Astrocyte of the spinal cord (primary cell): ENCODE measurements around the gene SPESP1.
A peak's percentile ranks its signal among the peaks of the same experiment; 100 is the strongest.

Experiments
- DNase-seq: peaks from one replicate; pipeline ENCODE4 v3.0.0; 2011; ENCODE audit warnings: low read depth, low spot score
- H3K4me3 ChIP-seq: 2 replicates; pipeline ENCODE4 v1.5.1; 2011; ENCODE audit warnings: low read depth, mild to moderate bottlenecking, low read length, moderate library complexity
- in situ Hi-C: cut with HindIII; loops from 2 replicates; pipeline ENCODE4 v1.10.0; 2017; ENCODE audit warnings: low sequenced_read_pairs
- TF ChIP-seq, protein P1 (sequence below): IDR thresholded peaks from 2 replicates; pipeline ENCODE4 v1.5.1; 2012; ENCODE audit warnings: low read depth, mild to moderate bottlenecking, low read length, inconsistent platforms

The SPESP1 gene

GRCh38 chr15:68993276-68993675, 63.0 kb downstream of the SPESP1 start:
- no peak for DNase-seq
- H3K4me3 ChIP-seq = no peak overlapping the region
- in situ Hi-C loops = no loop called here
- TF ChIP-seq, protein P1, sequence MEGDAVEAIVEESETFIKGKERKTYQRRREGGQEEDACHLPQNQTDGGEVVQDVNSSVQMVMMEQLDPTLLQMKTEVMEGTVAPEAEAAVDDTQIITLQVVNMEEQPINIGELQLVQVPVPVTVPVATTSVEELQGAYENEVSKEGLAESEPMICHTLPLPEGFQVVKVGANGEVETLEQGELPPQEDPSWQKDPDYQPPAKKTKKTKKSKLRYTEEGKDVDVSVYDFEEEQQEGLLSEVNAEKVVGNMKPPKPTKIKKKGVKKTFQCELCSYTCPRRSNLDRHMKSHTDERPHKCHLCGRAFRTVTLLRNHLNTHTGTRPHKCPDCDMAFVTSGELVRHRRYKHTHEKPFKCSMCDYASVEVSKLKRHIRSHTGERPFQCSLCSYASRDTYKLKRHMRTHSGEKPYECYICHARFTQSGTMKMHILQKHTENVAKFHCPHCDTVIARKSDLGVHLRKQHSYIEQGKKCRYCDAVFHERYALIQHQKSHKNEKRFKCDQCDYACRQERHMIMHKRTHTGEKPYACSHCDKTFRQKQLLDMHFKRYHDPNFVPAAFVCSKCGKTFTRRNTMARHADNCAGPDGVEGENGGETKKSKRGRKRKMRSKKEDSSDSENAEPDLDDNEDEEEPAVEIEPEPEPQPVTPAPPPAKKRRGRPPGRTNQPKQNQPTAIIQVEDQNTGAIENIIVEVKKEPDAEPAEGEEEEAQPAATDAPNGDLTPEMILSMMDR = no peak

GRCh38 chr15:68994149-68994548, 63.8 kb downstream of the SPESP1 start:
- DNase-seq = peak; percentile 64

GRCh38 chr15:68994981-68995761, 64.8 kb downstream of the SPESP1 start:
- DNase-seq = no peak
- no peak overlapping the region for H3K4me3 ChIP-seq
- in situ Hi-C loops = no loop called here
- TF ChIP-seq, protein P1 = no peak

More at GRCh38 chr15:68994149-68994548, 63.8 kb downstream of the SPESP1 start:
- in situ Hi-C loops = no loop called here
- H3K4me3 ChIP-seq = no peak overlapping the region
- TF ChIP-seq, protein P1 = no peak
